ENCODE measurements around the gene ZBTB7C.

Gene ZBTB7C

DNA sequence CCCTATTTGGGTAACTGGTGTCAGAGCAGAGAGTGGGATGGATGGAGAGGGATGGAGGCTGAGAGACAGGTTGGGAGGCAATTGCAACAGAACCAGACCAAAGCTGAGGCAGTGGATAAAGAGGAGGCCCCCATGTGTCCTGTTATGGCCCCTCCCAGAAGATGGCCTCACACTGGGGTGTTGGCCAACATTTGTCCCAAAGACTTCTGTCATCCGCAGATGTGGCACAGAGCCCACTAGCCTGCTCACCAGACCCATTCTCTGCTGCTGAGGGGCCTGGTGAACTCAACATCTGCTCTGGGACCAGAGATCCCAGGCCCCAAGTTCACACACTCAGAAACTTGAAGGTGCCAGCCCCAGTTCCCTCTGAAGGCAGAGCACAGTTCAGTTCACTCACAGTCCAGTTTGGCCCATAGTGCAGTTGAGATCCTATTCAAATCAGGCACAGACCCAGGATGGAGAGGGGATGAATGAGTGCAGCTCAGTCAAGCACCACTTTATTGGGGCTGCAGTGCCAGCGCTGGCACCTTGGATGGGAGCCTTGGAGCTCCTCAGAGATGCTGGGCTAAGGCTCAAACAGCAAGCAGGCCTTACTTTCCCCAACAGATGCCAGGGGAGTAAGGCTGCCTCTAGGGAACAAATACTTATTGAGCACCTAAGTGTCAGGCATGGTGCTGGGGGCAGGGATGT lies 189.2 kb downstream of the ZBTB7C start:
- TF ChIP-seq, protein P1, sequence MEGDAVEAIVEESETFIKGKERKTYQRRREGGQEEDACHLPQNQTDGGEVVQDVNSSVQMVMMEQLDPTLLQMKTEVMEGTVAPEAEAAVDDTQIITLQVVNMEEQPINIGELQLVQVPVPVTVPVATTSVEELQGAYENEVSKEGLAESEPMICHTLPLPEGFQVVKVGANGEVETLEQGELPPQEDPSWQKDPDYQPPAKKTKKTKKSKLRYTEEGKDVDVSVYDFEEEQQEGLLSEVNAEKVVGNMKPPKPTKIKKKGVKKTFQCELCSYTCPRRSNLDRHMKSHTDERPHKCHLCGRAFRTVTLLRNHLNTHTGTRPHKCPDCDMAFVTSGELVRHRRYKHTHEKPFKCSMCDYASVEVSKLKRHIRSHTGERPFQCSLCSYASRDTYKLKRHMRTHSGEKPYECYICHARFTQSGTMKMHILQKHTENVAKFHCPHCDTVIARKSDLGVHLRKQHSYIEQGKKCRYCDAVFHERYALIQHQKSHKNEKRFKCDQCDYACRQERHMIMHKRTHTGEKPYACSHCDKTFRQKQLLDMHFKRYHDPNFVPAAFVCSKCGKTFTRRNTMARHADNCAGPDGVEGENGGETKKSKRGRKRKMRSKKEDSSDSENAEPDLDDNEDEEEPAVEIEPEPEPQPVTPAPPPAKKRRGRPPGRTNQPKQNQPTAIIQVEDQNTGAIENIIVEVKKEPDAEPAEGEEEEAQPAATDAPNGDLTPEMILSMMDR (conservative IDR thresholded peaks at IDR 0.05; ENCODE audit: low read depth, low read length) = no peak
- no peak for DNase-seq (ENCODE audit: low read depth)
- H3K4me3 ChIP-seq (ENCODE audit: low read length) = no peak overlapping the region

DNA sequence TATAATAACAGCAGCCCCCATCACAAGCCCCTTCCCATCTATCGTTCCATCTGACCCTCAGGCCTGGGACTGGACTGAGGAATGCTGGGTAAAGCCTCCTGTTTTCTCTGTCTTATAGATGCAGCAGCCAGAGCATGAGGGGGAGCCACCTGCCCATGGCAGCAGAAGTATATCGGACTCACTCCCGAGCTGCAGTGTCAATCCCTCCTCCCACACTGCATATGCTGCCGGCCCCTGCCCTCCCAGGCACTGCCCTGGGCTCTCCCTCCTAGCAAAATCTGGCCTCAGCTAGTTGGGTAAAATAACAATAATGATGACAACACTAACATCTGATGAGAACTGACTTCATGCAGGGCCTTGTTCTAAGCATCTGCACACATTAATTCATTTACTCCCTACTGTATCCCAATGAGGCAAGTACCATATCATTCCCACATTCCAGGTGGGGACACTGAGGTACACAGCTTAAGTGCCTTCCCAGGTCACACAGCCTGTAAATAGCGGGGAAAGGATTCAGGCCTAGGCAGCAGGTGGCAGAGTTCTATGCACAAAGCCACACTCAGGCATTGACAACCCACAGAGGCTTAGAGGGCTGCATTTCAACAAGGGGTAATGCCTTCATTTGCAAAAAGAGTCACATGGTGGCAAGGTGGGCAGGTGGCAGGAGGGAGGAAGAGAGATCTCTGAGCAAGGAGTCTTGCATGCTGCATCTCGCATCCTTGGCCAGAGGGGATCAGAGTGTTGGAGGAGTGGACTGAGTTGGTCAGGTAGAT lies 190.0 kb downstream of the ZBTB7C start:
- TF ChIP-seq, protein P1 (conservative IDR thresholded peaks at IDR 0.05; ENCODE audit: low read depth, low read length) = no peak
- no peak overlapping the region for H3K4me3 ChIP-seq (ENCODE audit: low read length)
- no peak for DNase-seq (ENCODE audit: low read depth)

DNA sequence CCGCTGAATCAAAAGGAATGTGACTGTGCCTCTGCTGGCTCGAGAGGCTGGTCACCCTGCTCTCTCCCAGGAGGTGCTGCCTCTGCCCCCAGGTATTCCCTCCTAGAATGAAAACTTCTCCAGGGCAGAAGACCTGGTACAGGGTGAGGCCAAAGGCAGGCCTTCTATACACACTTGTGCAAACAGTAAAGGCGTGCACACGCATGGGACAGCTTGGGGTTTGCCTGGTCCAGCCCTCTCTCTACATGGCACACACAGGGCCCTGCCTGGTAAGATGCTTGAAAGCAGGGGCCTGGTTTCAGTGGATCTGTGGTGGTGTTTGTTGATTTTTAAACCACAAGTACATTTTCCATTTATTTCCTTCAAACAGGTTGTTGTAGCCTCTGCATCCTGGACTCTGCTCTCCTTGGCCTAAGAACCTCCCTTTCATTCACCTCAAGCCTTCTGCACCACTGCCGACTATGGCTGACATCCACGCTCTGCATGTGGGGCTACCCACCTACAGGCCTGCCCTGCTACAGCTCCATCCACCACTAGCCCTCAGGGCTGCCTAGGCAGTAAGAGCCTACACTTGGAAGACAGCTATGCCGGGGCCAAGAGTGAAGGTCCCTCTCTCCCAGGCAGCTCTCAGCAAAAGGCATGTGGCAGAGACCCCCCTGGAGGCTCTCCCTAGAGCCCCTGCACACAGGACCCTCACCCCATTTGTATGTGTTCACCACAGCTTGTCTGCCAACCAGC lies 190.7 kb downstream of the ZBTB7C start:
- DNase-seq (ENCODE audit: low read depth) = no peak
- no peak overlapping the region for H3K4me3 ChIP-seq (ENCODE audit: low read length)
- TF ChIP-seq, protein P1 (conservative IDR thresholded peaks at IDR 0.05; ENCODE audit: low read depth, low read length) = no peak

DNA sequence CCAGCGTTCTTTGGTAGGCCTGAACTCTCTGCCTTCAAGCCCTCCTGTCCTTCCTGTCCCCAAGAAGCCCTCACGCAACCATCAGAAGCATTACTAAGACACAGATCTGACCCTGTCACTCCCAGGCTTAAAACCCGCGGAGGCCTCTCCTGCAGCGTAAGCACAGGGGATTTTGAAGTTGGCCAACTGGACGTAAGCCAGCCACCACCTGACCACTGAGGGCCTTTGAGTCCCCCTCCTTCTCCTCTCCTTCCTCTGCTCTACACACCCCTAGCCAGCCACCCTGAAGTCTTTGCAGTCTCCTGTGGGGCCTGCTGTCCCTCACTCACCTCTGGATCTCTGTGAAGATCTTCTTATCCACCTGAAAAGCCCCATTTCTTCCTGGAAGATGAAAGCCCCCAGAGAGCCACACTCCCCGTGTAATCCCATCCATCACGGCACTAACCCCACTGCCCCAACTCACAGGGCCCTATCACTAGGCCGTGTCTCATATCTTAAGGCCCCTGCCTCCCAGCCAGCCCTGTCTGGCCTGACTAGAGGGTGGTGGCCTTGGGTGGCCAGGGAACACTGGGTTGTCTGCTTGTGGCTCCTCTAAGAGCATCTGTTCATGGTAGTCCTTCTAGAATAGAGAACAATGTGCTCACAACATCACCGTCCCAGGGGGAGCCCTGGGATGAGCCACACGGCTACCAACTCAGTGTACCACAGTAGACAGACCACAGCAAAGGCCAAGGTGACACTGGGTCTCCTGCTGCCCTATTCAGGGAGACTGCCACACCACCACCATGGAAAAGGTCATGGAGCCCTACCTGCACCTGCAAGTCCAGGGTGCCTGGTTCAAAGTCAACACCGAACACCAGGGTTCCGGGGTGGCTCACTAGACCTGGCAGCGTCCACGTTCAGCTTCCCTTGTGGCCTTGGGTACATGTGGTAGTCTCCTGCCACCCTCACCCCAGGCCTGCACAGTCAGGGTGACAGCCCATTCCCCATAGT lies 191.6 kb downstream of the ZBTB7C start:
- TF ChIP-seq, protein P1 (conservative IDR thresholded peaks at IDR 0.05; ENCODE audit: low read depth, low read length) = no peak

DNA sequence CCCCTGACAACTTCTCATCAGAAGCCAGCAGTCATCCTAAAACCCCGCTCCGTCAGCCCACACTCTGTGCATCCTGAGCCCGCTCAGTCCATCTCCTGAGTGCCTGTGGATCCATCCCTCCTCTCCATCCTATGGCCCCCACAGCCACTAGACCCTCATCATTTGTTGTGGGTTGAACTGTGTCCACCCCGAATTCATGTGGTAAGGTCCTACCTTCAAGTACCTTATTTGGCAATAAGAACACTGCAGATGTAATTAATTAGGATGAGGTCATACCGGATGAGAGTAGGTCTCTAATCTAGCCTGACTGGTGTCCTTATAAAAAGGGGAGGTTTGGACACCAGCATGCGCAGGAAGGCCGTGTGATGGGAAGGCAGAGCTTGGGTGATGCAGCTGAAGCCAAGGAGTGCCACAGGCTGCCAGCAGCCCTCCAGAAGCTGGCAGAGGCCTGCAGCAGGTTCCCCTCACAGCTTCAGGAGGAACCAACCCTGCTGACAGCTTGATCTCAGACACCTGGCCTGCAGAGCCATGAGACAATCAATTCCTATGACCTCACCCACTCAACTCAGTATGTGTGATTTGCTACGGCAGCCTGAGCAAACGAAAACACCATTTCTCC lies 192.4 kb downstream of the ZBTB7C start:
- no peak overlapping the region for H3K4me3 ChIP-seq (ENCODE audit: low read length)
- TF ChIP-seq, protein P1 (conservative IDR thresholded peaks at IDR 0.05; ENCODE audit: low read depth, low read length) = no peak
- no peak for DNase-seq (ENCODE audit: low read depth)

More for the DNA sequence above, 191.6 kb downstream of the ZBTB7C start:
- DNase-seq (ENCODE audit: low read depth) = no peak
- no peak overlapping the region for H3K4me3 ChIP-seq (ENCODE audit: low read length)
